ENCODE data around the gene CLDN19.

- no peak for TF ChIP-seq CTCF (IDR thresholded peaks at IDR 0.05)
- TF ChIP-seq POLR2A (IDR thresholded peaks at IDR 0.05), result no peak
Observed at GRCh38 chr1:42686418-42686817, 53.6 kb downstream of the CLDN19 start.
